SKM-1 treated with dmso at 0.1 percent for 144 hours (cell line): ENCODE measurements around the gene JUN.
A peak's percentile ranks its signal among the peaks of the same experiment; 100 is the strongest.

Experiments
- DNase-seq: peaks from one replicate; lab custom pipeline; 2025; ENCODE audit not compliant: unreplicated experiment; lab: John Stamatoyannopoulos, UW

Gene JUN

DNA sequence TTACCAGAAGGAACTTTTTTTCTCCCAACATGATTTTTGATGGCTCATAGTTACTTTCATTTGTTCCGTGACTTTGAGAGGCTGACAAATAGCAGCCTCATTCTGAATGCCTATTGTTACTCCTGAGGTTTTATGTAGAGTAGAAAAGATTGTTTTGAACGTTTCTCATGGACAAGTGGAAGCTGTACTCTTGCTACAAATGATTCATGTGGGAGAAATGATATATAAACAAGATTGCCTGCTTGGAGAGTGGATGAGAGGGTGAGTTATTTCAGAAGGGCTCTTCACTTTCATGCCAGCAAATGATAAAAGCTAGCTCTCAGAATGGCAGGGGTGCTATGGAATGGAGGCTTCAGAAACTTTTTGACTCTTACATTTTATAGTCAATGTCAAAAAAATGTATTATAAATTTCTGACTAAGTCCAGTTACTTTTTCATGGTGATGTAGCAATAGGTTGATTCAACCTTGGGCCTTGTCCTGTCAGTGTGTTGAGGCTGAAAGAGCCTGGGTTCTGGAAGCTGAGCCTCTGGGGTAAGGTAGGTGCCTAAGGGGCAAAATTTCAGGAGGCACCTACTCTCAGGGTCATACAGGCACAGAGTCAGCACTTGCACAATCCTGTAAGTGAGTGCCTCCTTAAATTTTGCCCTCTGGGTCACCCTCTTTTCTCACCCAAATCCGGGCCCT lies 19.4 kb downstream of the JUN start:
- DNase-seq, result no peak

- no peak for DNase-seq
These were observed 20.6 kb downstream of the JUN start for GRCh38 chr1:58763214-58763613.

DNA sequence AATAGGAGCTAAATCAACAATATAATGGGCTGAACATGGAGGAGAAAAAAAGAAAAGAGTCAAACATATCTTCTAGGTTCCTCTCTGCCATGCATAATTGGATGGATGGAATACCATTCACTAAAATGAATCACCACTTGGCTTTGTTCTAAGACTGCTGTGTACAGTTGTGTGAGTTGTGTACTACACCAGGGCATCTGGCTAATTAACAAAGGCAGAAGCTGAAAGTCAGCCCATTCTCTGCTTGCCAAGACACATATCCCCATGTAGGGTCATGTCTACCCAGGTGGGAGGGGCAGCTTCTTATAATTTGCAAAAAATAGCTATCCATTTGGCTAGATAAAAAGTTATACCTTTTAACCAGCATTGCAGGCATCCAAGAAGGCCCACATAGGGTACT lies 21.0 kb downstream of the JUN start:
- DNase-seq, result no peak

- DNase-seq, result peak; percentile 51
These were observed 28.4 kb downstream of the JUN start for GRCh38 chr1:58755468-58755872.

- DNase-seq, result peak; percentile 11
These were observed 29.0 kb downstream of the JUN start for GRCh38 chr1:58754683-58755467.

DNA sequence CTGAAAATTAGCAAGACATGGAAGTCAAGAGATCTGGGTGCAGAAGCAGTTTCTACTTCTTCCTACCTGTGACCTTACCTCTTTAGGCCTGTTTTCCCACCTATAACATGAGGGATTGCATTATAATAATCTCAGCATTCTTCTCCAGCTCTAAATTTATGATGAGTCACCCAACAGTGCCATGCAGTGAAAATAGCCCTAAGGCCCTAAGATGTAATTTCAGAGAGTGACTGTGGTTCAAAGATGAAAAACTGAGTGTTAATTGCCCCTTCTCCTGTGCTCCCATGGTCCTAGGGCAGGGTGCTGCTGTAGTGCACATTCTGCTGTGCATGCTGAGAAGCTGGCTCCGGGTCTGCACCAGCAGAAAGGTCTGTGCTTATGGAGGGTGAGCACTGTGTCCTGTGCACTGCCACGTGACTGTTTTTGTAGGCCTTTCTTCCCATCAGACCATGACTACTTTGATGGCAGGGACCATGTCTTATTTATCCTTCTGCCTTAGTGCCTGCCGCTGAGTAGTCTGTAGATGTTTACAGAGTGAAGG lies 29.7 kb downstream of the JUN start:
- no peak for DNase-seq

DNA sequence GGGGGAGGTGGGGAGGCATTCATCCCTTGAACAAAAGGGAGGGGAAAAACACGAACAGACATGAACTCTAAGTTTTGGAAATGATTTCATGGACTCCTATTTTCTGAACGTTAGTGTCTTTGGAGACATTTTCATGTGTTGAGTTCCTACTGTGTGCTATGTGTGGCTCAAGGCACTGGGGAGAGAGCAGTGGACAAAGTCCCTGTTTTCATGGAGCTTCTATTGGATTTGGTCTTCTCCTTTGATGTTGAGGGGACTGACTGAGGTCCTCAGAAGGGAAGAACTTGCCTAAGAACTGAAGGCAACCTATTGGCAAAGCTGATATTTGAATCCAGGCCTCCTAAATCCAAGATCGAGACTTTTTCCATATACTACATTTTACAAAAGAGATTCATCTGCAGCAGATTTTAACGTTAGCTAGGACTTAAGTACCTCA lies 30.4 kb downstream of the JUN start:
- no peak for DNase-seq

DNA sequence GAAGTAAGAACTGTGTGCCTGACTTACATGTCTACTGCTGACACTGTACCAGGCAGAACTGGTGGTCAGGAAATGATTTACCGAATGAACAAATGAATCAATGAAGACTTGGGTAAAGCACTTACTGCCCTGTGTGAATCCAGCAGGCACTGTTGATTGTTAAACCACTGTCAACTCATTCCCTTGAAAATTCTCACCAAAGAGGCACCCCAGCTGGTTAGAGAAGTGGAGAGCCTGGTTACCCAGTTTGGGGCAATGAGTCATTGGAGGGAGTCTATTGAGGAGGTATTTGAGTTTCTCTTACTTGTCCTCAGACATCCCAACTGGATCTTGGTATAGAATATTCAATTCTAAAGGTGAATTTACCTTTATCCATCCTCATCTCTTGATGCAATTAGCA lies 34.2 kb downstream of the JUN start:
- no peak for DNase-seq

GRCh38 chr1:58748666-58749065 lies 35.2 kb downstream of the JUN start:
- no peak for DNase-seq

DNA sequence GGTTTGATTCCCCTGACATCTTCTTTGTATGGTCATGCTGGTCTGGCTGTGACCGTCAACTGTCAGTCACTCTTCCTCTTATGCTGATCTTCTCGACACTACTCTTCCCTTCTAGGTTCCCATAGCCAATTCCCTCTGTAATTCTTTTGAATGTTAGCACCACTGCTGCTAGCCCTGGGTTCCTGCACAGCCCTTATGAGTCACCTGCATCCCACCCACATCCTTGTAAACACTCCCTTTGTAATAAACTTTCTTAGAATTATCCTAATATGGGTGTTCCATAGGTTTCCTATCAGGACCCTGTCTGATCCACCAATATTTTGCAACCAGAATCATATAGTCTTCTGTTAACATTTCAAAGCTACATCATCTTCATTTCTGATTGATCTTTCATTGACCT lies 37.1 kb downstream of the JUN start:
- DNase-seq, result no peak

DNA sequence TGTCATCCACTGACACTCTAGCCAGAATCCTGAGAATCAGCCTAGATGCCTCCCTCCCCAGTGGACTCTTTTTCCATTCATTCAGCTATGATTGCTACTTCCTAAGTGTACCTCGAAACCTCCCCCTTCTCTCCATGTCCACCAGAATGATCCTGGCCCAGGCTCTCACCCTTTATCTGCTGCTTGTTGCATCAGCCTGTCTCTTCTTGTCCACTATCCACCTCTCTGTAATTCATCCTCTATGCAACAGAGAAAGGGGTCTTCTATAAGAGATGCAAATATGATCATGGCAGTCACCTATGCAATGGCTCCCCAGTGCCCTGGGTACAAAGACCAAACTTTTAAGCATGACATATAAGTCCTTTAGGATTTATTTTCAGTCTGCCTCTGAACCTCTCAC lies 37.7 kb downstream of the JUN start:
- DNase-seq, result no peak

DNA sequence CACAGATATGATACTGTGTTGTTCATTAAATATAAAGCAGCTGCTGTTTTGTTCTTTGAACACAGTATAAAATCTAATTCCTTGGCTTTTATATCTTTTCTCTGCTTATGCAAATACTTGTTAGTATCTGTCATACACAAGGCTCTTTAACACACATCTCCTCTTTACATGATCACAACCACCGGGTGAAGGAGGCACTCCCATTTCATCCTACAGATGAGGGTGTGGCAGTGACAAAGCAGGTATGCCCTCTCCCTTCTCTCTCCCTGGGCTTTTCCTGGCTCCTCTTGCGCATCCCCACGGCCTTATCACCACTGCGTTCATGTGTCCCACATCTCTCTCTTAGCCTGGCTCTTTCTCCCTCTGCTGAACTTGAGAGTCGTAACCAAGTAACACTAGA lies 38.2 kb downstream of the JUN start:
- no peak for DNase-seq

DNA sequence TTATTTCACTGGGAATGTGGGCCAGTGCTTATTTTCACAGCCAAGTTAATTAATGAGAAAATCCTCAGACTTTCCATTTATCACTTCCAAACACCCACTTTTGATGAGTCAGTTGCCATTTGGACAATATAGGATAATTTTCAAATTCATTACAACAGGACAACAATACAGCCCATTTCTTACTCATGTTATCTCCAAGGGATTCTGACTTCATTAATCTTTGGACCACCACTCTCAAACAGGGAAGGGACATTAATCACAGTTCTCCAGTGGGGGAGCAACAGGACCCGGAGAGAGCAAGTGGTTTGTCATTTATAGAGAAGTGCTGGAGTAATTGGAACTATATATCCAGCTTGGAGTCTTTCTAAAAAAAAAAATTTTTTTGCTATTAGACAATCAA lies 38.7 kb downstream of the JUN start:
- no peak for DNase-seq

GRCh38 chr1:58741678-58742553 lies 41.9 kb downstream of the JUN start:
- DNase-seq, result no peak

- peak; percentile 61 for DNase-seq
These were observed 43.9 kb downstream of the JUN start for GRCh38 chr1:58739856-58740466.

DNA sequence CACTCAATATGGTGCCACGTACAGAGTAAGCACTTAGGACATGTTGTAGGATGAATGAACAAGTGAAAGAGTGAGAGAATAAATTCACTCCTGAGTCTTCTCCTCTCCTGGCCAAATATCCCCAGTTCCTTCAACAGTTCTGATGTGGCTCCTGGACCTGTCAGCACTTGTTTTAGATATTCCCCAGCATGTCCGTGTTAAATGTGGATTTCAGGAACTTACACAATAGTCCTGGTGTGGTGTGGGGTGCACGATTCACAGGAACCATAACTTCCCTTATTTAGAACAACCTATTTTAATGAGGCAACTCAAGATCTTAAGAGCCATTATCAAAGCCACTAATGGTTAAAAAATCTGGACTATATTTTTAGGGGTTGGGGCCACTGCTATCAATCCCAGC lies 45.0 kb downstream of the JUN start:
- peak; percentile 83 for DNase-seq

GRCh38 chr1:58735586-58735985 lies 48.3 kb downstream of the JUN start:
- no peak for DNase-seq

- DNase-seq, result no peak
These were observed 49.2 kb downstream of the JUN start for GRCh38 chr1:58734630-58735029.

GRCh38 chr1:58732087-58732775 lies 51.6 kb downstream of the JUN start:
- DNase-seq, result no peak
